H9 (cell line): Measurements from ENCODE around the gene NPY1R. TPM values are rescaled to one million over a fixed set of nuclear protein-coding genes. Genes with fewer than 3 reads are reported as not detected.

ENCODE experiments used
- DNase-seq: peaks from one replicate; pipeline ENCODE4 v3.0.0-alpha.2; 2017
- H2AFZ ChIP-seq: one replicate; pipeline ENCODE4 v1.6.1; 2013; ENCODE audit warnings: mild to moderate bottlenecking, low read length, control low read depth, moderate library complexity
- H2AK5ac ChIP-seq: 2 replicates; pipeline ENCODE4 v1.6.1; 2013; ENCODE audit warnings: low read length, control low read depth, mixed read lengths; ENCODE audit not compliant: insufficient read length
- H2BK120ac ChIP-seq: one replicate; pipeline ENCODE4 v1.6.1; 2013; ENCODE audit warnings: low read depth, mild to moderate bottlenecking, low read length, control low read depth, inconsistent platforms; ENCODE audit not compliant: poor library complexity, severe bottlenecking
- H2BK12ac ChIP-seq: 2 replicates; pipeline ENCODE4 v1.6.1; 2013; ENCODE audit warnings: low read length, control low read depth, mixed read lengths, low read depth; ENCODE audit not compliant: insufficient read length
- H2BK15ac ChIP-seq: 2 replicates; pipeline ENCODE4 v1.6.1; 2013; ENCODE audit warnings: low read depth, low read length, control low read depth
- H2BK20ac ChIP-seq: one replicate; pipeline ENCODE4 v1.6.1; 2013; ENCODE audit warnings: low read depth, mild to moderate bottlenecking, low read length, control low read depth, inconsistent platforms; ENCODE audit not compliant: poor library complexity, severe bottlenecking
- H2BK5ac ChIP-seq: 2 replicates; pipeline ENCODE4 v1.6.1; 2013; ENCODE audit warnings: low read length, control low read depth, mixed read lengths; ENCODE audit not compliant: insufficient read length
- H3K14ac ChIP-seq: 2 replicates; pipeline ENCODE4 v1.6.1; 2013; ENCODE audit warnings: low read length, control low read depth; ENCODE audit not compliant: insufficient read depth
- H3K18ac ChIP-seq: 2 replicates; pipeline ENCODE4 v1.6.1; 2013; ENCODE audit warnings: low read depth, mild to moderate bottlenecking, mixed read lengths, low read length, control low read depth; ENCODE audit not compliant: insufficient read length
- H3K23ac ChIP-seq: 2 replicates; pipeline ENCODE4 v1.6.1; 2013; ENCODE audit warnings: low read length, control low read depth, mixed read lengths, low read depth; ENCODE audit not compliant: insufficient read length
- H3K23me2 ChIP-seq: 2 replicates; pipeline ENCODE4 v1.6.1; 2013; ENCODE audit warnings: low read depth, mild to moderate bottlenecking, mixed read lengths, low read length, control low read depth; ENCODE audit not compliant: insufficient read length, poor library complexity, severe bottlenecking
- H3K27ac ChIP-seq: 2 replicates; pipeline ENCODE4 v1.5.1; 2013; ENCODE audit warnings: low read length, control low read depth, mixed read lengths, low read depth; ENCODE audit not compliant: insufficient read length
- H3K27me3 ChIP-seq: 2 replicates; pipeline ENCODE4 v1.6.1; 2013; ENCODE audit warnings: low read length, control low read depth, inconsistent platforms; ENCODE audit not compliant: insufficient read depth
- H3K4ac ChIP-seq: 2 replicates; pipeline ENCODE4 v1.6.1; 2013; ENCODE audit warnings: low read depth, mild to moderate bottlenecking, control low read depth, inconsistent platforms, low read length, moderate library complexity
- H3K4me1 ChIP-seq: 2 replicates; pipeline ENCODE4 v1.6.1; 2013; ENCODE audit warnings: low read length, control low read depth, inconsistent platforms; ENCODE audit not compliant: insufficient read depth
- H3K4me2 ChIP-seq: 2 replicates; pipeline ENCODE4 v1.6.1; 2013; ENCODE audit warnings: low read length, control low read depth, mixed read lengths; ENCODE audit not compliant: insufficient read length, insufficient read depth
- H3K56ac ChIP-seq: 2 replicates; pipeline ENCODE4 v1.6.1; 2013; ENCODE audit warnings: low read depth, mild to moderate bottlenecking, mixed read lengths, low read length, control low read depth; ENCODE audit not compliant: insufficient read length
- H3K79me1 ChIP-seq: 2 replicates; pipeline ENCODE4 v1.6.1; 2013; ENCODE audit warnings: low read depth, mild to moderate bottlenecking, moderate library complexity, low read length, control low read depth, inconsistent platforms; ENCODE audit not compliant: insufficient read depth, poor library complexity, severe bottlenecking
- H3K79me2 ChIP-seq: 2 replicates; pipeline ENCODE4 v1.6.1; 2013; ENCODE audit warnings: low read length, control low read depth, inconsistent platforms; ENCODE audit not compliant: insufficient read depth
- H3K9ac ChIP-seq: 2 replicates; pipeline ENCODE4 v1.6.1; 2013; ENCODE audit warnings: low read length, control low read depth, mixed read lengths; ENCODE audit not compliant: insufficient read length; ENCODE audit errors: extremely low read depth
- H3K9me3 ChIP-seq: one replicate; pipeline ENCODE4 v1.6.1; 2013; ENCODE audit warnings: low read depth, low read length, inconsistent platforms; ENCODE audit not compliant: control insufficient read depth
- H3T11ph ChIP-seq: one replicate; pipeline ENCODE4 v1.6.1; 2013; ENCODE audit warnings: mild to moderate bottlenecking, low read length, control low read depth, inconsistent platforms
- H4K20me1 ChIP-seq: one replicate; pipeline ENCODE4 v1.6.1; 2013; ENCODE audit not compliant: control insufficient read depth, insufficient read length, insufficient read depth
- H4K5ac ChIP-seq: 2 replicates; pipeline ENCODE4 v1.6.1; 2013; ENCODE audit warnings: low read depth, mild to moderate bottlenecking, mixed read lengths, low read length, control low read depth; ENCODE audit not compliant: insufficient read length
- H4K8ac ChIP-seq: replicated peaks from 2 replicates; pipeline ENCODE4 v1.6.1; 2013; ENCODE audit warnings: low read length, control low read depth, mixed read lengths, low read depth; ENCODE audit not compliant: insufficient read length
- H4K91ac ChIP-seq: 2 replicates; pipeline ENCODE4 v1.6.1; 2013; ENCODE audit warnings: low read depth, mild to moderate bottlenecking, moderate library complexity, mixed read lengths, low read length, control low read depth; ENCODE audit not compliant: insufficient read length
- H3K27ac Mint-ChIP-seq, 3 experiments: 2 replicates in 2 of 3; 3 replicates in 1 of 3; pipeline ENCODE4 v1.8.0; 2020 to 2021; ENCODE audit warnings: mixed read lengths in 3 of 3, mild to moderate bottlenecking in 1 of 3, moderate library complexity in 1 of 3
- H3K27me3 Mint-ChIP-seq: 2 replicates; pipeline ENCODE4 v1.8.0; 2021; ENCODE audit warnings: low read depth, mild to moderate bottlenecking, moderate library complexity, mixed read lengths
- H3K36me3 Mint-ChIP-seq, 3 experiments: 2 replicates in 2 of 3; 3 replicates in 1 of 3; pipeline ENCODE4 v1.8.0; 2020 to 2021; ENCODE audit warnings: low read depth in 3 of 3, mixed read lengths in 3 of 3; ENCODE audit not compliant: insufficient read depth in 1 of 3
- H3K4me1 Mint-ChIP-seq, 2 experiments: 2 replicates each; pipeline ENCODE4 v1.8.0; 2020; ENCODE audit warnings: mixed read lengths in 2 of 2
- H3K4me3 Mint-ChIP-seq, 2 experiments: 2 replicates in 1 of 2; 3 replicates in 1 of 2; pipeline ENCODE4 v1.8.0; 2020 to 2021; ENCODE audit warnings: mild to moderate bottlenecking in 2 of 2, mixed read lengths in 2 of 2, moderate library complexity in 1 of 2
- H3K9me3 Mint-ChIP-seq, 2 experiments: 2 replicates in 1 of 2; 3 replicates in 1 of 2; pipeline ENCODE4 v1.8.0; 2020; ENCODE audit warnings: mild to moderate bottlenecking in 2 of 2, mixed read lengths in 2 of 2, moderate library complexity in 1 of 2
- WGBS: extraction: QIAGEN DNeasy Blood & Tissue Kit; methylation state at CpG from one replicate; pipeline ENCODE4 v1.1.7; 2013; ENCODE audit warnings: missing lambda C conversion rate, low lambda C conversion rate, mixed read lengths; ENCODE audit not compliant: insufficient read length; ENCODE audit errors: extremely low coverage; 5-methylcytosine and 5-hydroxymethylcytosine counted together
- total RNA-seq: library from RNA; stranded (reverse); gene quantifications from 2 replicates; pipeline ENCODE4 v1.2.1, GENCODE V29; 2021
- TF ChIP-seq, protein P1 (sequence below): fragments of 200-600 bp; sonication (generic); conservative IDR thresholded peaks from 3 replicates; pipeline ENCODE4 v1.8.0; 2021; ENCODE audit warnings: antibody characterized with exemption, mild to moderate bottlenecking

The NPY1R gene
- total RNA-seq, 1 experiment from 2014 or later: 27.3 TPM

DNA sequence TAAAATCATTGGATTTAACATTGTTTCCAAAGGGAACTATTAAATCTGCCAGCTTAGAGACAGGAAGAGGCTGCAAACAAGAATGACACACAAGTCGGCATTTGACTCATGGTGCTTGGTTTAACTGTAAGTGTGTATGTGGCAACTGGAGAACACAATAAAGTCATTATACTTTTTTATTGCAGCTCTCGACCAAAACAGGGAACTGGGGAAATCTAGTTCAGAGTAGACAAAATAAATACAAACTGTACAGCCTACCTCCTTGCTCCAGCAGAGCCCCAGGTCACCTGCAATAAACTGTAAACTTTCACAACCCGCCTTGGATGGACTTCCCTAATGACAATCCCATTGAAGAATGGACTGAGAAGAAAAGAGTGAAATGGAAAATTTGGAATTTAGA, 35.3 kb upstream of the NPY1R start:
- H4K20me1 ChIP-seq: no peaks in the 10 kb centered on the region
- Mint-ChIP-seq H3K27ac (no peak overlapping the region), H3K27me3 (no peaks in the 10 kb centered on the region)

More for the DNA sequence above, 35.3 kb upstream of the NPY1R start:
- no peak overlapping the region for H3K4me3 Mint-ChIP-seq
- no peak overlapping the region for H3K14ac ChIP-seq
- H3K9me3 Mint-ChIP-seq: no peaks in the 10 kb centered on the region
- H3T11ph ChIP-seq: no peak overlapping the region
- no peak overlapping the region for H4K91ac ChIP-seq
- no peaks in the 10 kb centered on the region for H3K79me1 ChIP-seq
- WGBS: no CpG with 5 or more reads among the region's 3 CpGs
- no peak overlapping the region for H2AK5ac ChIP-seq
- H4K8ac ChIP-seq: no peak overlapping the region
- H2BK5ac ChIP-seq: no peak overlapping the region
- no peak overlapping the region for H2AFZ ChIP-seq
- H2BK20ac ChIP-seq: no peak overlapping the region
- H3K18ac ChIP-seq: no peak overlapping the region
- H2BK120ac ChIP-seq: no peak overlapping the region
- no peaks in the 10 kb centered on the region for H3K79me2 ChIP-seq
- no peaks in the 10 kb centered on the region for H3K27me3 ChIP-seq
- H2BK12ac ChIP-seq: no peak overlapping the region
- no peak overlapping the region for H2BK15ac ChIP-seq
- H4K5ac ChIP-seq: no peak overlapping the region
- no peak for DNase-seq
- no peaks in the 10 kb centered on the region for H3K36me3 Mint-ChIP-seq
- TF ChIP-seq, protein P1, sequence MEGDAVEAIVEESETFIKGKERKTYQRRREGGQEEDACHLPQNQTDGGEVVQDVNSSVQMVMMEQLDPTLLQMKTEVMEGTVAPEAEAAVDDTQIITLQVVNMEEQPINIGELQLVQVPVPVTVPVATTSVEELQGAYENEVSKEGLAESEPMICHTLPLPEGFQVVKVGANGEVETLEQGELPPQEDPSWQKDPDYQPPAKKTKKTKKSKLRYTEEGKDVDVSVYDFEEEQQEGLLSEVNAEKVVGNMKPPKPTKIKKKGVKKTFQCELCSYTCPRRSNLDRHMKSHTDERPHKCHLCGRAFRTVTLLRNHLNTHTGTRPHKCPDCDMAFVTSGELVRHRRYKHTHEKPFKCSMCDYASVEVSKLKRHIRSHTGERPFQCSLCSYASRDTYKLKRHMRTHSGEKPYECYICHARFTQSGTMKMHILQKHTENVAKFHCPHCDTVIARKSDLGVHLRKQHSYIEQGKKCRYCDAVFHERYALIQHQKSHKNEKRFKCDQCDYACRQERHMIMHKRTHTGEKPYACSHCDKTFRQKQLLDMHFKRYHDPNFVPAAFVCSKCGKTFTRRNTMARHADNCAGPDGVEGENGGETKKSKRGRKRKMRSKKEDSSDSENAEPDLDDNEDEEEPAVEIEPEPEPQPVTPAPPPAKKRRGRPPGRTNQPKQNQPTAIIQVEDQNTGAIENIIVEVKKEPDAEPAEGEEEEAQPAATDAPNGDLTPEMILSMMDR: no peak
- no peak overlapping the region for H3K9ac ChIP-seq
- H3K56ac ChIP-seq: no peak overlapping the region
- no peak overlapping the region for H3K4ac ChIP-seq
- H3K4me1 ChIP-seq: no peaks in the 10 kb centered on the region; the same call in 1 of the 2 replicates
- no peaks in the 10 kb centered on the region for H3K9me3 ChIP-seq
- peaks cover 0 to 14% of the 10 kb centered on the region in 2 experiments; a peak in 3 of 4 replicates for H3K4me1 Mint-ChIP-seq
- no peak overlapping the region for H3K27ac ChIP-seq
- no peaks in the 10 kb centered on the region for H3K23me2 ChIP-seq
- no peak overlapping the region for H3K23ac ChIP-seq
- H3K4me2 ChIP-seq: no peak overlapping the region
